Measurements from ENCODE around the gene STAT1. TPM values are rescaled to one million over a fixed set of nuclear protein-coding genes. Genes with fewer than 3 reads are reported as not detected.

STAT1 gene
- polyA plus RNA-seq, 3 donors, result 51.3 to 126 (median 110) TPM

DNA sequence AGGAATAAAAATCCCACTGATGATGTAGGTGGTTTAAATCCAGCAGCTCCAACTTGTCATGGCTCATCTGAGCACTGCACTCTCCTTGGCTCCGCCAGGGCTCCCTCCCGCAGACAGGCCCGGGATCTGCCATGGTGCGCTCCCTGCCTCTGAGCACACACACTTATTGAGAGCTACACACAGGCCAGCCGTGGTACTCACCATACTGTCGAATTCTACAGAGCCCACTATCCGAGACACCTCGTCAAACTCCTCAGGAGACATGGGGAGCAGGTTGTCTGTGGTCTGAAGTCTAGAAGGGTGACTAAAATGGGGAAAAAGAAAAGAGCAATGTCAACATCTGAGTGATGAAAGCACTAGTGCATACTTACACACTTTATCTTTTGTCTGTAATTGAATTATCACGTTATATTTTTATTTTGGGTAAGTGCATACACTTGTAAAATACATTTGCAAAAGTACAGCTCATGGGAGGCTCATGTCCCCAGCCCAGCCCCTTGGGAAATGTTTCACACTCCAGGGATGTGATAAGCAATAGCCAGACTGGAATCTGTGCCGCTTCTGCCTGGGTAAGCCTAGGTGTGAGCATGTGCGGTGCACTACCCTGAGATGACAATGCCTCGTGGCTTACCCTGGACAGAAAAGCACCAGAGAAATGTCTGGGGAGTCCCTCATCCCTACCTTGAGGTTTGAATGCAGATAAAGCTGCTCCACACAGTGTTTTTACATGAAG, 39.2 kb downstream of the STAT1 start:
- intact Hi-C loops (cut with micrococcal nuclease), result no loop called here

DNA sequence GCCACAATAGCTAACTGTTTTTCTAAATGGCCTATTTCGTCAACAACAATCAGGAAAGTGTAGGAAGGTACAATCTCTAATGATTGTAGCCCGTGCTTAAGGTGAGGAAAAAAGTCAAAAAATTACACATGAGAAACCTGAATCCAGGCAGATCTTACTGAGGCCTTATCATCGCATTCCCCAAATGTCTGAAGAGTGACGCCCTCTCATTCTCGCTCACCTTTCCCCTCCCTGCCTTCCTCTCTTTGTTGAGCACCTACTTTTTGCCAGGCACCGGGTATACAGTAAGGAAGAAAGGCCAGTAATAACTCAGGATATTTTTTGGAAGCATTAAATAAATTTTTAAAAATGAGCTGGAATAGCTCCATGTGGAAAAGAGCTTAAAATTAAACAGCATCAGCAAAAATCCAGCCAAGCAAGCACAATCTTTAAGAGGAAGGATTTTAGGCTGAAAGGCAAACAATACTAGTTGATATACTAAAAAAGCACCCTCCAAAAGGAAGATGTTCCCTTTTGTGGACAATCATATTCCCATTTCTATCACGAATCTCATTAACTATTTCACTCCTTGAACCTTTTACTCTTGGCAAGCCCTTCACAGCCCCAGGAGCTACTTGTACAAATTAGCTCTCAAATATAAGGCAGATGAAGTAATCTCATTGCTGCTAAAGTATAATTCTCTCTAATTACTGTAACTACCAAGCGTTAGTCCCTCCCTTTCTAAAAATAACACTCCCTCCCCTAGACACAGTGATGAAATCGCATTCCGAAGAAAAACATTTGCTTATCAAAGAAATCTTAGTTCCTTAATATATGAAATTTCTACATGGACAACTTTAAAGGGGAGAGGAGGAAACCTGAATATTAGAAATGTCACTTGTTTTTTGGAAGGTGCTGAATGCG, 40.0 kb downstream of the STAT1 start:
- TF ChIP-seq, protein P1, sequence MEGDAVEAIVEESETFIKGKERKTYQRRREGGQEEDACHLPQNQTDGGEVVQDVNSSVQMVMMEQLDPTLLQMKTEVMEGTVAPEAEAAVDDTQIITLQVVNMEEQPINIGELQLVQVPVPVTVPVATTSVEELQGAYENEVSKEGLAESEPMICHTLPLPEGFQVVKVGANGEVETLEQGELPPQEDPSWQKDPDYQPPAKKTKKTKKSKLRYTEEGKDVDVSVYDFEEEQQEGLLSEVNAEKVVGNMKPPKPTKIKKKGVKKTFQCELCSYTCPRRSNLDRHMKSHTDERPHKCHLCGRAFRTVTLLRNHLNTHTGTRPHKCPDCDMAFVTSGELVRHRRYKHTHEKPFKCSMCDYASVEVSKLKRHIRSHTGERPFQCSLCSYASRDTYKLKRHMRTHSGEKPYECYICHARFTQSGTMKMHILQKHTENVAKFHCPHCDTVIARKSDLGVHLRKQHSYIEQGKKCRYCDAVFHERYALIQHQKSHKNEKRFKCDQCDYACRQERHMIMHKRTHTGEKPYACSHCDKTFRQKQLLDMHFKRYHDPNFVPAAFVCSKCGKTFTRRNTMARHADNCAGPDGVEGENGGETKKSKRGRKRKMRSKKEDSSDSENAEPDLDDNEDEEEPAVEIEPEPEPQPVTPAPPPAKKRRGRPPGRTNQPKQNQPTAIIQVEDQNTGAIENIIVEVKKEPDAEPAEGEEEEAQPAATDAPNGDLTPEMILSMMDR (IDR thresholded peaks at IDR 0.05), result no peak
- Mint-ChIP-seq H3K4me3 (no peak overlapping the region), H3K27ac (peak overlapping the region in 3 of 7 donors; percentile 31 to 74 (median 70)), H3K36me3 (peaks cover 95 to 97% of the 10 kb centered on the region in 2 donors), H3K27me3 (ENCODE audit: low read depth in 3 of 3) (no peaks in the 10 kb centered on the region), H3K4me1 (peaks cover 20% of the 10 kb centered on the region), H3K9me3 (no peaks in the 10 kb centered on the region)
- H3K79me2 ChIP-seq (ENCODE audit: insufficient read depth, low read length), result no peaks in the 10 kb centered on the region
- DNase-seq, result no peak
- no peaks in the 10 kb centered on the region for H3K27me3 ChIP-seq (ENCODE audit: control insufficient read depth in 2 of 2, insufficient read depth in 2 of 2, low read length in 2 of 2)
- H3K4me2 ChIP-seq (replicated peaks; ENCODE audit: extremely low read depth, low read length, poor library complexity, severe bottlenecking), result no peak overlapping the region
- peaks cover 13 to 18% of the 10 kb centered on the region in 2 donors for H3K4me1 ChIP-seq (ENCODE audit: control insufficient read depth in 1 of 2, insufficient read depth in 2 of 2, low read length in 2 of 2)
- intact Hi-C loops (cut with micrococcal nuclease), result no loop called here
- no peak overlapping the region for H2AFZ ChIP-seq (ENCODE audit: insufficient read depth, low read depth, low read length, poor library complexity, severe bottlenecking)
- H3K4me3 ChIP-seq (replicated peaks in 1 of 3; ENCODE audit: low read depth in 2 of 3, low read length in 3 of 3), result no peak overlapping the region
- no peaks in the 10 kb centered on the region for H3K9me3 ChIP-seq (replicated peaks in 1 of 2; ENCODE audit: control insufficient read depth in 1 of 2, insufficient read depth in 1 of 2, low read length in 2 of 2)
- no peak overlapping the region for H3K9ac ChIP-seq (ENCODE audit: insufficient read depth, low read length, poor library complexity, severe bottlenecking)
- peaks cover 98 to 100% of the 10 kb centered on the region in 2 donors for H3K36me3 ChIP-seq (replicated peaks in 1 of 2; ENCODE audit: control insufficient read depth in 1 of 2, insufficient read depth in 2 of 2, low read length in 2 of 2)
- 94% methylated on average over 3 of the region's 11 CpGs for WGBS (ENCODE audit: insufficient coverage)
- H3K27ac ChIP-seq (ENCODE audit: low read depth in 1 of 2, low read length in 2 of 2), result no peak overlapping the region
- H4K20me1 ChIP-seq (ENCODE audit: insufficient read depth, low read length), result peaks cover 99% of the 10 kb centered on the region

More for the DNA sequence above, 39.2 kb downstream of the STAT1 start:
- peak overlapping the region in 2 of 7 donors; percentile 8 to 74 for H3K27ac Mint-ChIP-seq
- H3K79me2 ChIP-seq (ENCODE audit: insufficient read depth, low read length), result no peaks in the 10 kb centered on the region
- no peaks in the 10 kb centered on the region for H3K9me3 ChIP-seq (replicated peaks in 1 of 2; ENCODE audit: control insufficient read depth in 1 of 2, insufficient read depth in 1 of 2, low read length in 2 of 2)
- no peak overlapping the region for H3K27ac ChIP-seq (ENCODE audit: low read depth in 1 of 2, low read length in 2 of 2)
- H3K4me3 Mint-ChIP-seq, result no peak overlapping the region
- H3K27me3 Mint-ChIP-seq (ENCODE audit: low read depth in 3 of 3), result no peaks in the 10 kb centered on the region
- H4K20me1 ChIP-seq (ENCODE audit: insufficient read depth, low read length), result peaks cover 99% of the 10 kb centered on the region
- no peak overlapping the region for H3K4me2 ChIP-seq (replicated peaks; ENCODE audit: extremely low read depth, low read length, poor library complexity, severe bottlenecking)
- H3K4me1 ChIP-seq (ENCODE audit: control insufficient read depth in 1 of 2, insufficient read depth in 2 of 2, low read length in 2 of 2), result peaks cover 13 to 18% of the 10 kb centered on the region in 2 donors
- no peak overlapping the region for H3K4me3 ChIP-seq (replicated peaks in 1 of 3; ENCODE audit: low read depth in 2 of 3, low read length in 3 of 3)
- H3K36me3 Mint-ChIP-seq, result peaks cover 95 to 97% of the 10 kb centered on the region in 2 donors
- no peaks in the 10 kb centered on the region for H3K27me3 ChIP-seq (ENCODE audit: control insufficient read depth in 2 of 2, insufficient read depth in 2 of 2, low read length in 2 of 2)
- peaks cover 98 to 100% of the 10 kb centered on the region in 2 donors for H3K36me3 ChIP-seq (replicated peaks in 1 of 2; ENCODE audit: control insufficient read depth in 1 of 2, insufficient read depth in 2 of 2, low read length in 2 of 2)
- TF ChIP-seq, protein P1 (IDR thresholded peaks at IDR 0.05), result no peak
- H3K4me1 Mint-ChIP-seq, result peaks cover 20% of the 10 kb centered on the region
- no peak overlapping the region for H2AFZ ChIP-seq (ENCODE audit: insufficient read depth, low read depth, low read length, poor library complexity, severe bottlenecking)
- no peak for DNase-seq
- 99% methylated on average over 6 of the region's 12 CpGs for WGBS (ENCODE audit: insufficient coverage)
- no peaks in the 10 kb centered on the region for H3K9me3 Mint-ChIP-seq
- no peak overlapping the region for H3K9ac ChIP-seq (ENCODE audit: insufficient read depth, low read length, poor library complexity, severe bottlenecking)

Data from CD14-positive monocyte (primary cell).